GM21619 (cell line): ENCODE results near the gene SLC35B2.

Experiments used
- ATAC-seq: cut with Tn5 transposase; IDR thresholded peaks from one replicate; pipeline ENCODE4 v1.9.1; 2021; ENCODE audit not compliant: unreplicated experiment

The SLC35B2 gene, protein sequence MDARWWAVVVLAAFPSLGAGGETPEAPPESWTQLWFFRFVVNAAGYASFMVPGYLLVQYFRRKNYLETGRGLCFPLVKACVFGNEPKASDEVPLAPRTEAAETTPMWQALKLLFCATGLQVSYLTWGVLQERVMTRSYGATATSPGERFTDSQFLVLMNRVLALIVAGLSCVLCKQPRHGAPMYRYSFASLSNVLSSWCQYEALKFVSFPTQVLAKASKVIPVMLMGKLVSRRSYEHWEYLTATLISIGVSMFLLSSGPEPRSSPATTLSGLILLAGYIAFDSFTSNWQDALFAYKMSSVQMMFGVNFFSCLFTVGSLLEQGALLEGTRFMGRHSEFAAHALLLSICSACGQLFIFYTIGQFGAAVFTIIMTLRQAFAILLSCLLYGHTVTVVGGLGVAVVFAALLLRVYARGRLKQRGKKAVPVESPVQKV

DNA sequence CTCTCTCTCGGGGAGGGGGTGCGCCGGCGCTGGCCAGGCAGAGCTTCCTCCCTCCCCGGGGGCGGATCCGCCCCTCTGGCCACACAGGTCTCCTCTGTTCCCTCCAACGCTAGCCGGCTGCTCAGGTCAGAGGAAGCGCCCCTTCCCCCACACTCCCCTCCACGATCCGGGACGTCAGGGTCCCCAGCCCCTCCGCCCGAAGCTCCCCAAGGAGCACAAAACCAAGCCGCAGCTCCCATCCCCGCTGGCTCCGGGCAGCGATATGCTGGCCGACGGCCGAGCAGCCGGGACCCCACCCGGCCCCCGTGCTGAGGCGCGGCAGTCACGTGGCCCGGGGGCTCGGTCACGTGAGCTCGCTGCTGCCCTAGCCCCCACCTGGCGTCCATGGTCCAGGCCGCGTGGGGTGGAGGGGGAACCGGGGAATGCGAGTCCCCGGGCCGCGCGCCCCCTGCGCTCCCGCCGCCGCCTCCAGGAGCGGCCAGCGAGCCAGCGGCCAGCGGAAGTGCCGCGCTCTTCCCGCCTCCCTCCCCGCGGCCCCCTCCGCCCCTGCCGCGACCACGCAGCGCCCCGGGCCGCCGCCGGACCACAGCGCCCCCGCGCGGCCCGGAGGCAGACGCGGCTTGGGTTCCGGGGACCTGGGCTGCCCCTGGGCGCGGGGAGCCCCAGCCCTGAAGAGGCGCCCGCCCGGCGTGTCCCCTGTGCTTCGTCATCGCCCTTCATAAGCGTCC lies at the start of gene SLC35B2:
SLC35B2 (minus strand) TSS at position 504 of the 728 bp plus-strand sequence; CDS start at position 386, 118 bp downstream.
- peak; percentile 42 for ATAC-seq

- no peak for ATAC-seq
These were observed 49.4 kb upstream of the SLC35B2 start for GRCh38 chr6:44306710-44307109.

- no peak for ATAC-seq
These were observed 47.9 kb upstream of the SLC35B2 start for GRCh38 chr6:44305200-44305725.

DNA sequence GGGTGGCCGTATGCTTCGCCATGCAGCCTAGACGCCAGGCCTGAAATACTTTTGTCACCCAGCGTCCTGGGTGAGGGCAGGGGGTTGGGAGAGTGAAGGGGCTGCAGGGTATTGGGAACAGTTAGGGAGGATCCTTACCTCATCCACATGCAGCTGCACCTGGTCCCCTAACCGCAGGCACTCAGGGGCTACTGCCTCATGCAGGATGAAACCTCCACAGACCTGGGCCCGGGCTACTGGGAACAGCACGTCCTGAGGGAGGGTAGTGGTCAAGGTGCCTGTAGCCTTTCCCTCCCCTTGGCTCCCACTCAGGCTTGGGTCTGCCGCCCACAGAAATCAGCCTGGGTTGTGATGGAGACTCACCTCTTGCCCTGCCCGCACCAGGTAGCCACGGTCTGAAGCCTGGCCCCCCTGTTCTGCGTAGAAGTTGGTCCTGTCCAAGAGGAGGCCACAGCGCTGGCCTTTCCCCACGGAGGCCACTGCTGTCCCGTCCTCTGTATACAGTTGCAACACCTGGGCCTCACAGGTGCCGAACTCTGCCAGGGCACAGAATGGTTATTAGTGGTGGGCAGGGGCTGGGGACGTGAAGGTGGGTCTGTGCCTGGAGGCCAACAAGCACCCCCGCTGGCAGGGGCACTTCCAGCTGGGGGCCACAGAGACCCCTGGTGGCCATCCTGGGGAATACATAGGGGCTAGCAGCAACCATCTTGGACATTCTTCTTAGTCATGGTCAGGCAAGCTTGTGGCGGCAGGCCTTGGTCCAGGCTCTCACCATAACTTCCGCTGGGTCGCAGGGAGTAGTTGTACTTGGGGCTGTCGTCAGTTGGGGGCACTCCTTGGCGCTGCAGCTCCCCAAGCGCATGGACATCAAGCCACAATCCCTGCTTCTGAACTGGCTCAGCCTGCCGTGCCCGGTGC lies 47.2 kb upstream of the SLC35B2 start:
- ATAC-seq: no peak

DNA sequence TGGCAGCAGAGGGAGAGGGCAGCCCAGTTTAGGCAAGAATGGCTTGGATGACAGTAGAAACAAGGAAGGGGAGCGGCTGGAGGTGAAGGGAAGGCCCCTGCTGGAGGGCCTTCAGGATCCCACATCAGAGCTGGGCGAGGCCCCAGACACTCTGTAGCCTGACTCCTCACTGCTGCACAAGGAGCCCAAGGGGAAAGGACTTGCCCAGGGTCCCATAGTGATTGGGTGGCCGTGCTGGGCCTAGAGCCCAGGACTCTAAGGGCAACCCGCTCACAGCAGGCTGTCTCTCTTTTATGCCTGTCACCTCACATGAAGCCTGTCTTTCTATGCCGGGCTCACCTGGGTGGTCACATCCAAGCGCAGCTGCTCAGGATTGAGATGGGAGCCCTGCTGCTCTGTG lies 46.5 kb upstream of the SLC35B2 start:
- ATAC-seq: no peak

GRCh38 chr6:44302856-44303255 lies 45.5 kb upstream of the SLC35B2 start:
- no peak for ATAC-seq

GRCh38 chr6:44301782-44302564 lies 44.6 kb upstream of the SLC35B2 start:
- no peak for ATAC-seq

- ATAC-seq: no peak
These were observed 43.8 kb upstream of the SLC35B2 start for GRCh38 chr6:44301106-44301505.

DNA sequence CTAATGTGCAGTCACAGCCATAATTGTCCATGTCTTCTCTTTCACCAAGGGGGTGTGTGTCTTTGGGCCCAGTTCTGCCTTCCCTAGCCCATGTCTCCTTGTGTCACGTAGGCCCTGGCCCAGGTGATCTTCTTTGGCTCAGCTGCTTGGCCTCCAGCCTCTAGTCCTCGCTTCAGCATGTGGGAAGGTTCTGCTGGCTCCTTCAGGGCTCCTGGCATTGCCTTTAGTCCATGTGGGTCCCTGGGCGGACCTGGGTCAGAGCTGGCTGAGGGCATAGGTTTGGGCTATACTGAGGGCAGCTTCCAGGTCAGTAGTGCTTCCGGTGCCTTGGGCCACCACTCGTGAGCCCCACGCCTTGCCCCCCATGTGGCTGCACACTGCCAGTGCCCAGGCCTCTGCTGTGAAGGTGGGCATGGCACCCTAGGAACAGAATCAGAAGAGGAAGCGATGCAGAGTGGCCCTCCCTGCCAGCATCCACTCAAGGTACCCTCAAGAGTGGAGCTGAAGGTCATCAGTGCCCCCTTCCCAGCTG lies 43.0 kb upstream of the SLC35B2 start:
- no peak for ATAC-seq

DNA sequence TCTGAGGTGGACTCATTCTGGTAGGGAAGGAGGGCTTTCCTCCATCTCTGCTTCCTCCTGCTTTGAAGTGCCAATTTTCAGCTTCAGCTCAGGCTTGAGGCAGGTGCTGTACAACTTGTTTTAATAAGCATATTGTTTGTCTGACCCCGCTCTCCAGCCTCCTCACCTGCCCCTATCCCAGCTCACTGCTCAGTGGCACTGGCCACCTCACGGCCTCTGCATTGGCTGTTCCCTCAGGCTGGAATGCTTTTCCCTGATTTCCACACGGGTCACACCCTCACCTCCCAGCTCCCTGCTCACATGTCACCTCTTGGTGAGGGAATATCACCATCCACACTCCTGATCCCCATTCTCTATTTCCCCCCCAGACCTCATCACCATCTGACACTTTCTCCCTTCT lies 41.5 kb upstream of the SLC35B2 start:
- no peak for ATAC-seq

- ATAC-seq: no peak
These were observed 40.9 kb upstream of the SLC35B2 start for GRCh38 chr6:44298055-44298803.

GRCh38 chr6:44297063-44298038 lies 40.0 kb upstream of the SLC35B2 start:
- ATAC-seq: no peak

- no peak for ATAC-seq
These were observed 37.8 kb upstream of the SLC35B2 start for GRCh38 chr6:44294832-44295791.

DNA sequence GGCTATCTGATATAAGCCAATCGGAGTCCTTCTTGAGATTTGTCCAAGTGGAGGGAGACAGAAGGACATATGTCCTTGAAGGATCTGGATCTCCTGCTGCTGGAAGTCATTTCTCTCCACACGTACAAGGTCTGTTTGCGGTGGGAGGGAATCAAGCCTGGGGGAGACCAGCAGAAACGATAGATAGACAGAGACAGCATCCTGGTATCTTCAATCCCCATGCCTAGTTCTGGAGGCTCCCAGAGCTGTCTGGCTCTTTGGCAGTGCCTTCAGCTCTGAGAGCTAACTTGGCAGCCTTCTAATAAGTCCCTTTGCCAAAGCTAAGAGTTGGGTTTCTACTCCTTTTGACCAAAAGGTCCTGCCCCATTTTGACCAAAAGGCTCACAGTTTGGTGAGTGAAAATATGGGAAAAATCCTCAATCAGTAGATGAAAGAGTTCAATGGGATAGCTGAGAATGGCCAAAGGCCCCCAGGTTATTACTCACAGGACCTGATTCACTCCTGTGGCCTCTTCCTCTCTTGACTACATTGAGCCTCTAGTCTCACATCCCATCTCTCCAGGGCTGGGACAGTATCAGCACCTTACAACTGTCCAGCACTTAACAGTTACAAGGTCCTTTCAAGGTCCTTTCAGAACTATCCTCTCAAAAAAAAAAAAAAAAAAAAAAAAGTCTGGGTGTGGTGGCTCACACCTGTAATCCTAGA lies 35.5 kb upstream of the SLC35B2 start:
- no peak for ATAC-seq

- no peak for ATAC-seq
These were observed 34.5 kb upstream of the SLC35B2 start for GRCh38 chr6:44291841-44292240.

- ATAC-seq: no peak
These were observed 32.5 kb upstream of the SLC35B2 start for GRCh38 chr6:44289726-44290260.
